K562 (cell line): ENCODE data around the gene TBC1D16. TPM values are rescaled to one million over a fixed set of nuclear protein-coding genes. Genes with fewer than 3 reads are reported as not detected.

Experiments
- ATAC-seq: fragments of 200-7000 bp; cut with Tn5 transposase; 3 replicates; pipeline ENCODE4 v1.9.1; 2020; ENCODE audit warnings: moderate library complexity
- BruUV-seq: library from RNA; stranded (reverse); fragments of 400-500 nt; replicated peaks from 2 replicates; lab custom pipeline; 2021; lab: Mats Ljungman, UMichigan
- CTCF ChIA-PET: fragments of 300-600 bp; formaldehyde crosslinking; extraction: SDS; loops from one replicate; lab custom pipeline; 2021; ENCODE audit warnings: low intra/inter-chr PET ratio; lab: Yijun Ruan, JAX
- POLR2A ChIA-PET: fragments of 300-600, 350-650 bp; sonication (Branson Sonifier 250); formaldehyde crosslinking; extraction: SDS; loops from one replicate; lab custom pipeline; 2021; ENCODE audit warnings: antibody characterized with exemption, inconsistent platforms; lab: Yijun Ruan, JAX
- DNase-seq, 4 experiments: peaks; one replicate each; pipeline versions ENCODE4 v3.0.0 to v3.0.0-alpha.2; 2011 to 2018; ENCODE audit warnings: low spot score in 3 of 4, mixed read lengths in 3 of 4; ENCODE audit errors: extremely low read depth in 1 of 4
- FAIRE-seq: peaks from 2 replicates; lab custom pipeline; 2011; peaks lifted over from hg19 to GRCh38; lab: Jason Lieb, UNC
- H2AFZ ChIP-seq: 2 replicates; pipeline ENCODE4 v1.6.0; 2011; ENCODE audit warnings: low read depth, low read length, control low read depth, inconsistent platforms
- H3K27ac ChIP-seq: fragments of 200-600 bp; 3 replicates; pipeline ENCODE4 v1.8.0; 2011; ENCODE audit warnings: low read depth, mild to moderate bottlenecking, control low read depth, inconsistent platforms, low read length, moderate library complexity, mixed read lengths; ENCODE audit errors: extremely low read depth
- H3K27me3 ChIP-seq, 2 experiments: fragments of 300-600 bp in 1 of 2; 2 replicates in 1 of 2; 3 replicates in 1 of 2; pipeline versions ENCODE4 v1.6.0 to v1.8.0; 2011; ENCODE audit warnings: inconsistent platforms in 2 of 2, low read length in 2 of 2, mild to moderate bottlenecking in 1 of 2, mixed read lengths in 1 of 2, moderate library complexity in 1 of 2; ENCODE audit not compliant: control insufficient read depth in 2 of 2, insufficient read depth in 2 of 2
- H3K36me3 ChIP-seq: fragments of 300-600 bp; 3 replicates; pipeline ENCODE4 v1.8.0; 2011; ENCODE audit warnings: mild to moderate bottlenecking, low read length, inconsistent platforms; ENCODE audit not compliant: control insufficient read depth, insufficient read depth
- H3K4me1 ChIP-seq, 2 experiments: fragments of 200-600 bp in 1 of 2; replicated peaks in 1 of 2; 2 replicates in 1 of 2; 3 replicates in 1 of 2; pipeline versions ENCODE4 v1.5.1 to v1.8.0; 2011; ENCODE audit warnings: inconsistent platforms in 2 of 2, low read length in 2 of 2, mild to moderate bottlenecking in 1 of 2, mixed read lengths in 1 of 2, moderate library complexity in 1 of 2; ENCODE audit not compliant: control insufficient read depth in 2 of 2, insufficient read depth in 2 of 2
- H3K4me2 ChIP-seq: 2 replicates; pipeline ENCODE4 v1.6.1; 2011; ENCODE audit warnings: low read length, control low read depth, inconsistent platforms, mixed read lengths; ENCODE audit not compliant: insufficient read depth
- H3K4me3 ChIP-seq: fragments of 200-600 bp; sonication (generic), shearing (Covaris generic); 2 replicates; pipeline ENCODE4 v1.5.1; 2016; ENCODE audit warnings: control low read depth, inconsistent platforms
- H3K79me2 ChIP-seq: fragments of 200-600 bp; 3 replicates; pipeline ENCODE4 v1.8.0; 2011; ENCODE audit warnings: low read length, inconsistent platforms; ENCODE audit not compliant: control insufficient read depth, insufficient read depth
- H3K9ac ChIP-seq, 2 experiments: 2 replicates each; pipeline versions ENCODE4 v1.6.0 to v1.6.1; 2011; ENCODE audit warnings: low read depth in 2 of 2, low read length in 2 of 2, control low read depth in 1 of 2, inconsistent platforms in 1 of 2, mild to moderate bottlenecking in 1 of 2, mixed read lengths in 1 of 2; ENCODE audit not compliant: insufficient read depth in 1 of 2
- H3K9me1 ChIP-seq: one replicate; pipeline ENCODE4 v1.6.0; 2011; ENCODE audit warnings: inconsistent platforms, mild to moderate bottlenecking, low read length, moderate library complexity; ENCODE audit not compliant: control insufficient read depth, insufficient read depth
- H3K9me3 ChIP-seq: replicated peaks from 2 replicates; pipeline ENCODE4 v1.5.1; 2011; ENCODE audit warnings: low read depth, low read length, inconsistent platforms; ENCODE audit not compliant: control insufficient read depth, insufficient read depth
- H4K20me1 ChIP-seq: replicated peaks from 2 replicates; pipeline ENCODE4 v1.6.1; 2011; ENCODE audit warnings: low read length, inconsistent platforms, mixed read lengths; ENCODE audit not compliant: control insufficient read depth, insufficient read depth
- ADNP ChIP-seq: fragments of 200-800 bp; sonication (Bioruptor generic); IDR thresholded peaks from 2 replicates; pipeline ENCODE4 v1.6.1; 2016; ENCODE audit warnings: missing genetic modification characterization, missing compliant biosample characterization
- EHMT2 ChIP-seq: fragments of 450-650 bp; IDR thresholded peaks from 2 replicates; pipeline ENCODE4 v1.6.1; 2018; ENCODE audit warnings: antibody characterized with exemption
- GABPB2 ChIP-seq: fragments of 250-450 bp; sonication (Bioruptor Pico); conservative IDR thresholded peaks from 2 replicates; pipeline ENCODE4 v1.5.1; 2021; ENCODE audit warnings: mild to moderate bottlenecking
- HNRNPL ChIP-seq: fragments of 200-400 bp; formaldehyde crosslinking; IDR thresholded peaks from 2 replicates; pipeline ENCODE4 v1.6.1; 2017; ENCODE audit warnings: low read depth, mild to moderate bottlenecking, low read length
- IRF2 ChIP-seq: sonication (generic); formaldehyde crosslinking; IDR thresholded peaks from 2 replicates; pipeline ENCODE4 v1.8.1; 2022; ENCODE audit warnings: mild to moderate bottlenecking, missing genetic modification reagents
- RFX7 ChIP-seq: fragments of 250-450 bp; sonication (Bioruptor Pico); IDR thresholded peaks from 2 replicates; pipeline ENCODE4 v1.5.1; 2021; ENCODE audit warnings: mild to moderate bottlenecking
- STAT5A ChIP-seq: IDR thresholded peaks from 2 replicates; pipeline ENCODE4 v1.6.1; 2012; ENCODE audit warnings: low read length, inconsistent platforms, borderline replicate concordance
- WHSC1 ChIP-seq: IDR thresholded peaks from one replicate; pipeline ENCODE4 v1.6.1; 2012; ENCODE audit warnings: low read length, control low read depth, inconsistent platforms
- ZNF165 ChIP-seq: fragments of 250-450 bp; sonication (Bioruptor Pico); IDR thresholded peaks from 2 replicates; pipeline ENCODE4 v1.4.0; 2020; ENCODE audit warnings: borderline replicate concordance
- WGBS: fragments of 100-300 bp; shearing (Covaris generic); methylation state at CpG from one replicate; pipeline ENCODE4 v1.1.6; 2016; ENCODE audit warnings: low coverage, mixed read lengths; ENCODE audit not compliant: insufficient coverage; ENCODE audit errors: missing lambda C conversion rate; 5-methylcytosine and 5-hydroxymethylcytosine counted together
- in situ Hi-C: fragments of 300-500 bp; cut with MboI; formaldehyde crosslinking; loops from 4 replicates; pipeline ENCODE4 v1.15.0; 2018; ENCODE audit warnings: inconsistent platforms, mixed read lengths
- intact Hi-C: fragments of 100-400 bp; cut with micrococcal nuclease; formaldehyde crosslinking; loops from 2 replicates; pipeline ENCODE4 v1.14.2; 2022
- polyA plus RNA-seq, 8 experiments: library from polyadenylated mRNA; depleted of rRNA in 4 of 8; stranded (reverse) in 5 of 8; unstranded in 3 of 8; fragments of >200 nt; fragmentation: Nextera tagmentation in 2 of 8; fragmentation: Illumina TruSeq in 1 of 8; extraction: Ambion mirVana in 2 of 8; extraction: Trizol in 1 of 8; gene quantifications; 2 replicates each; pipeline versions ENCODE4 v1.2.1 to v1.2.3, GENCODE V29; 2011 to 2014; ENCODE audit warnings: inconsistent platforms in 1 of 8, missing spikeins in 1 of 8
- total RNA-seq, 7 experiments: library from RNA; depleted of rRNA in 6 of 7; stranded (reverse); fragments of >200 nt in 6 of 7; fragmentation: Illumina TruSeq in 2 of 7; extraction: Trizol in 2 of 7; gene quantifications; 2 replicates each; pipeline versions ENCODE4 v1.2.1 to v1.2.3, GENCODE V29; 2011 to 2021; ENCODE audit warnings: low replicate concordance in 1 of 7

Gene TBC1D16
- total and polyA plus RNA-seq, 9 of the 15 experiments (the other 6 are each of a cell fraction or from before 2014, with no cell fraction given): 0.01 to 0.20 (median 0.03) TPM; not detected in 1

DNA sequence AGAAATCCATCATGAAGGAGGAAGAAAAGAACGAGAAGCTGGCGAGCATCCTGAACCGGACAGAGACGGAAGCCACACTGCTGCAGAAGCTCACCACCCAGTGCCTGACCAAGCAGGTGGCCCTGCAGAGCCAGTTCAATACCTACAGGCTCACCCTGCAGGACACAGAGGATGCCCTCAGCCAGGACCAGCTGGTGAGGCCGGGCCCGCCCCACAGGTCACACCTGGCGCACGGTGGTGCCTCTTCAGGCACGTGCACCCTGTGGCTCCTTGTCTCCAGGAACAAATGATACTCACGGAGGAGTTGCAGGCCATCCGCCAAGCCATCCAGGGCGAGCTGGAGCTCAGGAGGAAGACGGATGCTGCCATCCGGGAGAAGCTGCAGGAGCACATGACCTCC, 45.9 kb upstream of the TBC1D16 start:
- intact Hi-C loops (loop anchor here (5.0 kb wide), 1 partner anchor 111 kb away; no protein-coding TSS in a partner anchor), in situ Hi-C loops (no loop called here)
- Histone ChIP-seq H3K9ac (no peak overlapping the region), H3K36me3 (no peaks in the 10 kb centered on the region), H4K20me1 (peaks cover 5% of the 10 kb centered on the region), H2AFZ (no peak overlapping the region), H3K4me1 (peaks cover 0 to 7% of the 10 kb centered on the region in 2 experiments; a peak in 1 of 5 replicates), H3K9me3 (no peaks in the 10 kb centered on the region), H3K9me1 (no peaks in the 10 kb centered on the region), H3K27ac (no peak overlapping the region), H3K27me3 (peaks cover 33 to 58% of the 10 kb centered on the region in 2 experiments), H3K4me2 (no peak overlapping the region), H3K4me3 (no peak overlapping the region), H3K79me2 (no peaks in the 10 kb centered on the region)
- FAIRE-seq (no peak), DNase-seq (no peak), ATAC-seq (no peak)
- WGBS: 5% methylated on average over 11 of the region's 14 CpGs
- TF ChIP-seq ADNP (tag): no peak
- TF ChIP-seq EHMT2: no peak
- no peak for TF ChIP-seq ZNF165
- no peak for TF ChIP-seq STAT5A
- no peak for TF ChIP-seq WHSC1
- TF ChIP-seq GABPB2 (CRISPR knock-in tag): no peak
- TF ChIP-seq IRF2: no peak
- TF ChIP-seq RFX7 (CRISPR knock-in tag): no peak
- TF ChIP-seq HNRNPL: no peak
- BruUV-seq: no TSS peak
- ChIA-PET CTCF (no interaction called here), POLR2A (interaction anchor here (0.7 kb wide), 2 partner anchors 12 to 109 kb away, joined by 3 to 4 read pairs; no protein-coding TSS in a partner anchor)
